Body of pancreas (tissue), 4 donors: ENCODE data around the gene FALEC.

Experiments used
- POLR2A ChIP-seq, 3 donors: fragments of 450-650 bp; IDR thresholded peaks; one replicate each; pipeline ENCODE4 v1.6.1; 2016; ENCODE audit warnings: antibody characterized with exemption in 3 of 3, mild to moderate bottlenecking in 2 of 3
- TF ChIP-seq, protein P1 (sequence below), 7 experiments: fragments of 450-650 bp in 4 of 7; fragments of 200-600 bp in 3 of 7; sonication (generic) in 3 of 7; IDR thresholded peaks; one replicate each; pipeline ENCODE4 v1.5.1; 2016 to 2019; ENCODE audit warnings: antibody characterized with exemption in 7 of 7

GRCh38 chr1:150575072-150575489, 59.5 kb downstream of the FALEC start:
- TF ChIP-seq, protein P1, sequence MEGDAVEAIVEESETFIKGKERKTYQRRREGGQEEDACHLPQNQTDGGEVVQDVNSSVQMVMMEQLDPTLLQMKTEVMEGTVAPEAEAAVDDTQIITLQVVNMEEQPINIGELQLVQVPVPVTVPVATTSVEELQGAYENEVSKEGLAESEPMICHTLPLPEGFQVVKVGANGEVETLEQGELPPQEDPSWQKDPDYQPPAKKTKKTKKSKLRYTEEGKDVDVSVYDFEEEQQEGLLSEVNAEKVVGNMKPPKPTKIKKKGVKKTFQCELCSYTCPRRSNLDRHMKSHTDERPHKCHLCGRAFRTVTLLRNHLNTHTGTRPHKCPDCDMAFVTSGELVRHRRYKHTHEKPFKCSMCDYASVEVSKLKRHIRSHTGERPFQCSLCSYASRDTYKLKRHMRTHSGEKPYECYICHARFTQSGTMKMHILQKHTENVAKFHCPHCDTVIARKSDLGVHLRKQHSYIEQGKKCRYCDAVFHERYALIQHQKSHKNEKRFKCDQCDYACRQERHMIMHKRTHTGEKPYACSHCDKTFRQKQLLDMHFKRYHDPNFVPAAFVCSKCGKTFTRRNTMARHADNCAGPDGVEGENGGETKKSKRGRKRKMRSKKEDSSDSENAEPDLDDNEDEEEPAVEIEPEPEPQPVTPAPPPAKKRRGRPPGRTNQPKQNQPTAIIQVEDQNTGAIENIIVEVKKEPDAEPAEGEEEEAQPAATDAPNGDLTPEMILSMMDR (IDR thresholded peaks at IDR 0.05) = no peak
- no peak for TF ChIP-seq POLR2A (IDR thresholded peaks at IDR 0.05)
